Measurements from ENCODE around the gene BCL7A.

The BCL7A gene

GRCh38 chr12:122001466-122002209, 20.0 kb upstream of the BCL7A start:
- DNase-seq, result peak; percentile 86

DNA sequence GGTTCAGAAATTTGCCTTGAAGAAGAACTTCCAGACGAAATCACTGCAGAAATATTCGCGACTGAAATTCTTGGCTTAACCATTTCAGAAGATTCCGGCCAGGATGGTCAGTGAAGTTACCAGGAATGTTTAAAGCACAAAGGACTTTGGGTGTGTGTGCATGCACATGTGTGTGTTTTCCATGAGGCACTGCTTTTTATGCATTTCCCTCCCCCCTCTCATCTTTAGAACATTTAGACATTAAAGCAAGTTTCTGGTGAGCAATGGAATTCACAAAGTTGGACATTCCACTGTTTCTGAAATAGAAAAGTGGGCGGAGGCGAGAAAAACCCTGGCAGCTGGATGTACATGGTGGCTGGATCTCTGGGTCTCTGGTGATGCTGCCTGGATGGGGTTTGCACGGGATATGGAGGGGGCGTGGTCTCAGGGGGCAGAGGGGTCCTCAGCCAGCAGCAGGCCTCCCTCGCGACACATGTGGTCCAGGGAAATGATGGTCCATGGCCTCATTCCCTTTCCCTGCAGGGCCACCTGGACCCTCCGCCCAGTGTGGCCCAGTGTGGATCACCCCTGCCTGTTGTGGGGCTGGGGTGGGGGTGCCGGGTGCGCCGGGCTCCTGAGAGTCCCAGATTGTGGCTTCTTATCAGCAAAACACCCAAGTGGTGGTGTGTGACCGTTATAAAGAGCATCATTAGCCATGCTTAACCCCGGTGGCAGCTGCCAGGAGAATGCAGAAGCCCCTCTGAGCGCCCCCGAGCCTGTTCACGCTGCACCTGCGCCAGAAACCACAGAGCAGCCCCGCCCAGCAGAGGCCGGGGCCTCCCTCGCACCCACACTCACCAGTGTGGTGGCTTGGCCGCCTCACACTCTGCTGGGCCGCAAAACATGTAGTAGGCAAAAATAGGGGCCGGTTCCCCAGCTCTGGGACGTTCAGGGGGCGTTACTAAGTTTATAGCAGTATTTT, 17.8 kb upstream of the BCL7A start:
- no peak for DNase-seq

GRCh38 chr12:122004633-122005071, 17.0 kb upstream of the BCL7A start:
- no peak for DNase-seq

DNA sequence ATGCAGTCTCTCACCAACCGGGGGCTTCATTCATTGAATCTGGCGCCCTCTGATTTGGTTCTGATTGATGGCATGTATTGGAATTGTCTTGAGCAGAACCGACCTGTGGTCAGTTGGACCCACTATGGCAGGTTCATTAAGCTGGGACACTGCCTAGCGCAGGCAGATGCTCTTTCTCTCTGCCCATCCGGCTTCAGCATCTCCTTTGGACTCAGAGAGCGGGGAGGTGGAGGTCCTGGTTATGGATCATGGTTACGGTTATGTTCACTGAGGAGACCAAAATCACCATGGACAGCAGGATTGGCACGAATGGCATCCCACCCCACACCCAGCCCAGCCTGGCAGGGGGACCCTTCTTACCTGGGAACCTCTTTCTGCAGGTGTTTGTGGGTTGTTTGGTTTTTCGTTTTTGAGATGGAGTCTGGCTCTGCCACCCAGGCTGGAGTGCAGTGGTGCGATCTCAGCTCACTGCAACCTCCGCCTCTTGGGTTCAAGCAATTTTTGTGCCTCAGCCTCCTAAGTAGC, 16.4 kb upstream of the BCL7A start:
- DNase-seq, result no peak

GRCh38 chr12:122006186-122006926, 15.3 kb upstream of the BCL7A start:
- DNase-seq, result no peak

DNA sequence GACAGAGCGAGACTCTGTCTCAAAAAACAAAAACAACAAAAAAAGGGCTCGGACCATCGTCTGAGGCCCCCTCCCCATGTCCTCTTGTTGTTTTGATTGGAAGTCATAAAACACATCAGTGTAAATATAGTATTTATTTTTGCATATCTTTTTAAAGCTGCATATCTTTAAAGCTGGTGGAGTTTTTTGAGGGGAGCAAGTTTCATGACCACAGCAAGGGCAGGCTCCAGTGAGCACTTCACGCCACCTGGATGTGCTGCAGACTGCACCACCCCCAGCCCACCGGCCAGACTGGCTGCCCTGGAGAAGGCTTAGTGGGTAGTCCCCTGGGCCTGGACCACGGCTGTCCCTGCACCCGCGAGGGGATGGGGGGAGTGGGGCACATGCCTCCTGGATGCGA, 11.9 kb upstream of the BCL7A start:
- no peak for DNase-seq

DNA sequence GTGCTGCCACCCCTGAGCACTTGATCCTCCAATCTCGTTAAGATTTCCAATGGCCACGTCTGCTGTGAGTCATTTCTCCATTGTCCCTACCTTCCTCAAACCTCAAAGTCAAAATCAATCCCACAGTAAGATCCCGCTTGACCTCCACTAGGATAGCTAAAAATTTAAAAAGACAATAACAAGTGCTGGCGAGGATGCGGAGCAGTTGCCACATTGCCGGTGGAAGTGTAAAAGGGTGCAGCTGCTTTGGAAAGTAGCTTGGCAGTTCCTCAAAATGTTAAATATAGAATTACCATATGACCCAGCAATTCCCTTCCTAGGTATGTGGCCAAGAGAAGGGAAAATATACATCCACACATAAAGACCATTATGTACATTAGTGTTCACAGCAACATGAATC, 9.5 kb upstream of the BCL7A start:
- DNase-seq, result no peak

DNA sequence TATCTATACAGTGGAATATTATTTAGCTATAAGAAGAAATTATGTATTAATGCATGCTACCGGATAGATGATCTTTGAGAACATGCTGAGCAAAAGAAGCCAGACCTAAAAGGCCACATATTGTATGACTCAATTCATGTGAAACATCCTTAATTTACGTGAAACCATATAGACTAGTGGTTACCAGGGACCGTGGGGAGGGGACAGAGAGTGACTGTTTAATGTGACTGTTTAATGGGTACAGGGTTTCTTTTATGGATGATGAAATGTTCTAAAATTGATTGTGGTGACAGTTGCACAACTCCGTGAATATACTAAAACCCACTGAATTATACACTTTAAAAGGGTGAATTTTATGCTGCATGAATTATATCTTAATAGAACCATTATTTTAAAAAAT, 8.5 kb upstream of the BCL7A start:
- DNase-seq, result no peak

DNA sequence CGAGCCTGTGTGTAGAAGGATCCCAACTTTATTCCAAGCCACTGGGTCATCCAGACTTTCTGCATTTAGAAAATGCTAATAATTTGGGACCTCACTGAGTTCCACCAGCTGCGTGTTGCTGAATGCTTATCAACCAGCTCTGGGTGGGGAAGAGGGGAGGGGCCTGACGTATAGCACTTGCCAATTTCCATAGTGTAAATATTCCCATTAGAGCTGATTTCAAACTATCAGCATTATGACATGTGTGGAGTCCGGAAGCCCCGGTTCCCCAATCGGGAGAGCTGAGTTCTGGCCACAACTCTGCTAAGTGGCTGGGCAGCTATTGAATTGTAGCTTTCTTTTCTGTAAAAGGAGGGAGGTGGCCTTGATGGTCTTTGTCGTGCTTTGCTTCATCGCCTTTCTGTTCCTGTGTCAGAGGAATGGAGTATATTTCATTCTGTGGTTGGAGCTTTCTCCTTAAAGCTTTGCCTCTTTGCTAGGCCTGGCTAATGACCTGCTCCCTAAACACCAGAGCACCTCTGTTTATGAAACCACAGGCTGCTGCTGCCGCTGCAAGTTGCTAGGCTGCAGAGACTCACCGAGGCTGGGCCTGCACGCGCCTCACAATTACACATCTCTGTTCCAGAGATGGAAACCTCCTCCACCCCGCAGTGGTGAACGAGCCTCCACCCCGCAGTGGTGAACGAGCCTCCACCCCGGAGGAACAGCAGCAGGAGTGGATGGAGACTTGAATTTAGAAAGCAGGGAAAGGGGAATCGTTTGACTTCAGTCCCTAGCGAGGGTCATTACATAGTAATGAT, 7.7 kb upstream of the BCL7A start:
- DNase-seq, result no peak

- DNase-seq, result no peak
These were observed 6.9 kb upstream of the BCL7A start for GRCh38 chr12:122014781-122015180.

- DNase-seq, result no peak
These were observed 3.2 kb upstream of the BCL7A start for GRCh38 chr12:122018457-122018856.

GRCh38 chr12:122018937-122019336, 2.7 kb upstream of the BCL7A start:
- no peak for DNase-seq

GRCh38 chr12:122020795-122021192, 890 bp upstream of the BCL7A start:
- no peak for DNase-seq

- peak; percentile 9 for DNase-seq
These were observed 377 bp upstream of the BCL7A start for GRCh38 chr12:122021193-122021821.

DNA sequence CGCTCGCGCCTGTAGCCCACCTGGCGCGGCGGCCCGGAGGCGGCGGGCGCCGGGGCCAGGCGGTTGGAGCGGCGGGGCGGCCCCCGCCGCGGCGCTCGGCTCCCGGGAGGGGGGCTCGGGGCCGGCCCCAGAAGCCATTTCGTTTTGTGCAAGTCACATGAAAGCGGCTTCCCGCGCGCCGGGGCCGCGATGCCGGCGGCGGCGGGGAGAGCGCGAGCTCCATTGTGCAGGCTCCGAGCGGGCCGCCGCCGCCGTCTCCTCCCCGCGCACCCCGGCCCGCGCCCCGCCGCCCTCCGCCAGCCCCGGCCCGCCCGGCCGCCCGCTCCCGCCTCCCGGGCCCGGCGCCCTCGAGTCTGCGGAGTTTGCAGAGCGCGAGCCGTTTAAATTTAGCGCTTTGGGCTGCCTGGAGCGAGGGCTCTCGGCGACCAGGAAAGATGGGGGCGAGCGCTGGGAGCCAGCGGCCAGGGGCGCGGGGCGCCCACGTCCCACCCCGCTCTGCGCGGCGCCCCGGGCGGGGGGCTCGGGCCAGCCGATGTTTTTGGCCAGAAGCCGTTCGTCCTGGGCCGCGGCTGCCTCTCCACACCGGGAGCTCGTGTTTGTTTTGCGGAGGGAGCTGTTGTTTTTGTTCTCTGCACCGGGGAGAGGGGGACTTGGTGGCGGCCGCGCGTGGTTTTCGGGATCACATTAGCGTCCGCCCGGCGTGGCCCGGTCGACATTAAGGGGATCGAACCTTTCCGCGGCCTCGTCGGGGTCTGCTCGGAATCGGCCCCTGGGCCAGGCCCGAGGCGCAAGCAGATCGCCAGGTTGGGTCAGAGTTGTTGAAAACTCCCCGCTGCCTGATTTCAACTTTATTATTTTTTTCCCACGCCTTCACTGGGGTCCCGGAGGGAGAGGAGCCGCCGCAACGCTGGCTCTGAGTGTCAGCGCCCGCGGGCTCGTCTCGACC, 982 bp downstream of the BCL7A start:
- no peak for DNase-seq

- DNase-seq, result peak; percentile 49
These were observed 1.9 kb downstream of the BCL7A start for GRCh38 chr12:122023339-122024131.

GRCh38 chr12:122024132-122024785, 2.6 kb downstream of the BCL7A start:
- DNase-seq, result no peak

DNA sequence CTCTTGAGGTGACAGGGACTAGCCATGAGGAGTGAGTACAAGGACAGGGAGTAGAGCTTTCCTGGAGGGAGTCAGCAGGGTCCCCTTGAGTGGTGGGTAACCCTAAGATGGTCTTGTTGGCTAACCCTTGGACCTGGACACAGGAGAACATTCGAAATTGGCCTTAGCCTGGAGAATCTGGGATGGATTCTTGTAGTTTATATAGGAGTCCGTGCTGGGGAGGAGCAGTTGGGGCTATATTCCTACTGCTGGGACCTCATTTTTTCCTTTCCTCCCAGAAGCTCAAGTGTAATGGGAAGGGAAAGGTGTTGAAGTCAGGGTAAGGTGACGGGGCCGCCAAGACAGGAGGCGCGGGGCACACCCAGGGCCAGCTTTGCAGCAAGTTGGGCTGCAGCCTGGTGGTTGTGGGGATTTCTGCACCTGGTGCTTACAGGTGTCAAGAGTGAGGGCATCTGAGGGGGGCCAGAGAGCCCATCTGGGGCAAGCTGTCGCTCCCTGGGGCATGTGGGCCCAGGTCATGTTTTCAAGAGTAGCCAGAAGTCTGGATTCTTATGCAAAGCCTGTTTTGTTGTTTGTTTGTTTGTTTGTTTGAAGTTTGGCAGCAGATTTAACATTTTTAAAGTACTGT, 5.1 kb downstream of the BCL7A start:
- no peak for DNase-seq
